ENCODE data around the gene NAV2.

NAV2 gene

DNA sequence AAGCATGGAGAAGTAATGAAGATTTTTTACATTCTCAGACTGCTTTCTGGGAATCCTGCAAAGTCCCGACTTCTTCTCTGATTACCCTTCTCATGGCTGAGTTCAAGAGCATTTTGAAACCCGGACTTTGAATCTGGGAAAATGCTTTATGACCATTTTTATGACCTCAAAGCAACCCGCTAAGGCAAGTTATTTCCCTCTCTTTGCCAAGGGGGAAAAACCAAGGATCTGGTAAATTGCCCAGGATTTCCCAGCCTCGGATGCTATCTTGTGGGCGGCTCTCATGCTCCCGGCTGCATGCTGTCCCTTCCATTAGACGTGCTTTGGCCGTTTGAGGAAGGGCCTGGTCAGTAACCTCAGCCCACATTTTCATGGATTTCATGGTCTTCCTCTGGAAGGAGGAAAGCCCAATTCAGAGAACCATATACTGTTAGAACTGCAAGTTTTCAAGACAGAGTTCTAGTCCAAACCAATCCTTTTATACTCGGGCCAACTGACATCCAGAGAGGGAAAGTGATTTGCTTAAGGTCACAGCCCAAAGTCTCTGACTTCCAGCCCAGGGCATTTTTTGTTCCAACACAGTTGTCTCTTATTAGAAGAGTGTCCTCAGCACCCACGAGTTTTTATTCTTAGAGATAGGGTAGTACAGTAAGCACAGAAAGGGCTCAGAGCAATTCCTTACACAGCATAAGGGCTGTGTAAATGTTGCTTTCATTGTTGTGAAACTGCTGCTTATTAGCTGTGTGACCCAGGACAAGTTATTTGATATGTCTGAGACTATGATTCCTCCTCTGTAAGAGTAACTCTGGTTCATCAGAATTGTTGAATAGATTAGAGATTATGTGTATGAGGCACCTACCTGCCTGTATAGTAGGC, 77.4 kb downstream of the NAV2 start:
- Histone ChIP-seq H3K9ac (ENCODE audit: low read depth, low read length) (no peak overlapping the region), H3K36me3 (ENCODE audit: insufficient read depth, low read length) (peaks cover 46% of the 10 kb centered on the region), H3K27me3 (ENCODE audit: control insufficient read depth, insufficient read depth, low read length) (no peaks in the 10 kb centered on the region), H3K4me3 (ENCODE audit: low read length) (no peak overlapping the region), H3K9me3 (replicated peaks; ENCODE audit: low read length) (no peaks in the 10 kb centered on the region), H3K4me2 (ENCODE audit: low read length) (no peak overlapping the region), H3K4me1 (ENCODE audit: control insufficient read depth, insufficient read depth, low read length) (peaks cover 12% of the 10 kb centered on the region)

DNA sequence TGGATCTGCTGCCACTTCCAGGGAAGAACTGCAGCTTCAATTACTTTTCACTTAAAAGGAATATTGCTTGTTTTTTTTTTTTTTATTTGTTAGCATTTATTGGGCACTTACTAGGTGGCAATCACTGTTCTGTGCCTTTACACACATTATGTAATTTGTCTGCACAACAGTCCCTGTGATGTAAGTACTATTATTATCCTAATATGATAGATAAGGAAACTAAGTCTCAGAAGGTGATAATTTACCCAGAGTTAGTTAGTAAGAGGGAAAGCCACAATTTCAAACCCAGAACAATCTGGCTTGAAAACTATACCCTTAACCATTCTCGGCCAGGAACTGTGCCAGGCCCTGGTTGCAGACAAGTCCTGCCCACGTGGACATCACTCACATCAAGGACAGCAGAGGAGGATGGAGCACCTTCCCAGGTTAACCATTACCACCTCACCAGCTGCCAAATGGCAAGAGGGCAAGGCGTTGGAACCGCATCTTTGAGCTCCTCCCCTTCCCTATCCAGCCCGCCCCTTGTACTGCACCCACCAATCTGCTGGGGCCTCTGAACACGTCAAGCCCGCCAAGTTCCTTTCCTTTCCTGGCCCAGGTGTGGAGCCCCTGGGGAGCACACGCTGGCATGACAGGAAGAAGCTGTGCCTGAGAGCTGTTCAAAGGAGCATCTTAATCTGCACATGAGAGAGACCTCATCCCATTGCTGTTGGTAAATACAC, 78.4 kb downstream of the NAV2 start:
- peaks cover 44% of the 10 kb centered on the region for H3K36me3 ChIP-seq (ENCODE audit: insufficient read depth, low read length)
- no peak overlapping the region for H3K4me2 ChIP-seq (ENCODE audit: low read length)
- no peak overlapping the region for H3K4me3 ChIP-seq (ENCODE audit: low read length)
- H3K27me3 ChIP-seq (ENCODE audit: control insufficient read depth, insufficient read depth, low read length) = no peaks in the 10 kb centered on the region
- no peaks in the 10 kb centered on the region for H3K9me3 ChIP-seq (replicated peaks; ENCODE audit: low read length)
- H3K9ac ChIP-seq (ENCODE audit: low read depth, low read length) = no peak overlapping the region
- peaks cover 12% of the 10 kb centered on the region for H3K4me1 ChIP-seq (ENCODE audit: control insufficient read depth, insufficient read depth, low read length)

DNA sequence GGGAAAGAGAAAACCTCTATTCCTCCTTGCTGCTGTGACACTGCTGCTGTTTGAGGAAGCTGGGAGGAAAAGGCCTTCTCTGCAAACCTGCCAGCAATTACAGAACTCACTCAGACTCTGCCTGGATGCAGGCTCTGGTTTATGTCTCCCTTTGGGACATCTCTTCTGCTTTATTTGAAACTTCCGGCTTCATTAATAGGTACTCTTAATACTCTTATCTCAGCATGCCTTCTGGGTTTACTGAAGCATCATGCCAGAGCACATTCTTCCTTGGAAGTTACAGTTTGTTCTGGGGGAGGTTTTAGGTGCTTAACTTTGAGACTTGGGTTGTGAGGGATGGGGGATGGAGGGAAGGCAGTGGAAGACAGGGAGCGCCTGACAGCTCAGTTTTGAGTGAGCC, 79.9 kb downstream of the NAV2 start:
- H3K9ac ChIP-seq (ENCODE audit: low read depth, low read length) = no peak overlapping the region
- no peak overlapping the region for H3K4me3 ChIP-seq (ENCODE audit: low read length)
- H3K36me3 ChIP-seq (ENCODE audit: insufficient read depth, low read length) = peaks cover 52% of the 10 kb centered on the region
- no peaks in the 10 kb centered on the region for H3K27me3 ChIP-seq (ENCODE audit: control insufficient read depth, insufficient read depth, low read length)
- no peak overlapping the region for H3K4me2 ChIP-seq (ENCODE audit: low read length)
- peaks cover 20% of the 10 kb centered on the region for H3K4me1 ChIP-seq (ENCODE audit: control insufficient read depth, insufficient read depth, low read length)
- no peaks in the 10 kb centered on the region for H3K9me3 ChIP-seq (replicated peaks; ENCODE audit: low read length)

DNA sequence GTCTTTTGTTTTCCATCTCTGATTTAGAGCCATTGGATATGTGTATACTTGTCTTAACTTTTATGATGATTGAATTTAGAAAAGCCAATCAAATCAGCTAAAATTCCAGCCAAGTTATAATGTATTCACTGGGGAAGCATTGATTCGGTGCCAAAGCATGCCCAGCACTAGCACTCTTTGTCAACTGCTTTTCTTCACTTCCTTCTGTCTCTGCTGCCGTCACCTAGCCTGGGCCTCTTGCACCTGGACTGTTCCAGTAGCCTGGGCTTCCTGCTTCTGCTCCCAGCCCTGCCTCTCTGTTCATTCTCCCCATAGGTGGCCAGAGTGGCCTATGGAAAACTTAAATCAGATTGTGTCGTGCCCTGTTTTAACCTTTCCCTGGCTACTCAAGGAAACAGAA, 80.7 kb downstream of the NAV2 start:
- Histone ChIP-seq H3K4me1 (ENCODE audit: control insufficient read depth, insufficient read depth, low read length) (peaks cover 26% of the 10 kb centered on the region), H3K36me3 (ENCODE audit: insufficient read depth, low read length) (peaks cover 60% of the 10 kb centered on the region), H3K27me3 (ENCODE audit: control insufficient read depth, insufficient read depth, low read length) (no peaks in the 10 kb centered on the region), H3K4me2 (ENCODE audit: low read length) (no peak overlapping the region), H3K9me3 (replicated peaks; ENCODE audit: low read length) (no peaks in the 10 kb centered on the region), H3K4me3 (ENCODE audit: low read length) (no peak overlapping the region), H3K9ac (ENCODE audit: low read depth, low read length) (no peak overlapping the region)

DNA sequence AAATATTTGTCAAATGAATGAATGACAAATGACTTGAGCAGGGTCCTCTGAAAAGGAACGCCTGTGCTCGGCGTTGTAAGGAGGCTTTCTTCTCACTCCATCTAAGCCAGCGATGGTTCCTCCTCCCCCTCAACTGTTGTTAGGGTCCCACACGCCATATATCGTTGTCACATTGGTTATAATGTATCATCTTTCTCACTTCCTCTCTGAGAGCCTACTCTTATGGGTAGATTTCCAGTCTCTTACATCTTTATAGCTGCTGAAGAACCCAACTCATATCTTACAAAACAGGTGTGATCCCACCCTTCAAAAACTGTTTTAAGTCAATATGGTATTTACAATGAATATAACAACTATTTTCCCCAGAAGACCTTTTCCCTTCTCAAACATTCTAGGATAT, 81.5 kb downstream of the NAV2 start:
- no peak overlapping the region for H3K4me3 ChIP-seq (ENCODE audit: low read length)
- no peak overlapping the region for H3K9ac ChIP-seq (ENCODE audit: low read depth, low read length)
- peaks cover 68% of the 10 kb centered on the region for H3K36me3 ChIP-seq (ENCODE audit: insufficient read depth, low read length)
- H3K4me1 ChIP-seq (ENCODE audit: control insufficient read depth, insufficient read depth, low read length) = peaks cover 26% of the 10 kb centered on the region
- H3K4me2 ChIP-seq (ENCODE audit: low read length) = no peak overlapping the region
- H3K27me3 ChIP-seq (ENCODE audit: control insufficient read depth, insufficient read depth, low read length) = no peaks in the 10 kb centered on the region
- no peaks in the 10 kb centered on the region for H3K9me3 ChIP-seq (replicated peaks; ENCODE audit: low read length)

DNA sequence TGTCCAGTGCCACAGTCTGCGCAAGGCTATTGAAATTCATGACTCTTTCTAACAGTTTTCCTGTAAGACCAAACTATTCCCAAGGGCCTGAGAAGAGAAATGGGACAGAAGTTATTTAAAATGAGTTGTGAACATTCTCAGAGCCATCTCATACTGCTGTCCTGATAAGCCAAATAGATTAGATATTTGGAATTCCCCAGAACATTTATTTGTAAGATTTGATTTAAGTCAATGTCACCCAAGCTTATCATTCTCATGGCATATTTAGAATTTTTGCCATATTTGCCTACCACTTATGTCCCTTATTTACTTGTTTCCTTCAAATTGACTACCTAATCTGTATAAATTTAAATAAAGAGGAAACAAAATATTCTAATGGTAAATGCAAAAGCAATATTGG, 82.4 kb downstream of the NAV2 start:
- Histone ChIP-seq H3K9me3 (replicated peaks; ENCODE audit: low read length) (no peaks in the 10 kb centered on the region), H3K9ac (ENCODE audit: low read depth, low read length) (no peak overlapping the region), H3K4me3 (ENCODE audit: low read length) (no peak overlapping the region), H3K27me3 (ENCODE audit: control insufficient read depth, insufficient read depth, low read length) (no peaks in the 10 kb centered on the region), H3K4me1 (ENCODE audit: control insufficient read depth, insufficient read depth, low read length) (peaks cover 23% of the 10 kb centered on the region), H3K4me2 (ENCODE audit: low read length) (no peak overlapping the region), H3K36me3 (ENCODE audit: insufficient read depth, low read length) (peaks cover 72% of the 10 kb centered on the region)

DNA sequence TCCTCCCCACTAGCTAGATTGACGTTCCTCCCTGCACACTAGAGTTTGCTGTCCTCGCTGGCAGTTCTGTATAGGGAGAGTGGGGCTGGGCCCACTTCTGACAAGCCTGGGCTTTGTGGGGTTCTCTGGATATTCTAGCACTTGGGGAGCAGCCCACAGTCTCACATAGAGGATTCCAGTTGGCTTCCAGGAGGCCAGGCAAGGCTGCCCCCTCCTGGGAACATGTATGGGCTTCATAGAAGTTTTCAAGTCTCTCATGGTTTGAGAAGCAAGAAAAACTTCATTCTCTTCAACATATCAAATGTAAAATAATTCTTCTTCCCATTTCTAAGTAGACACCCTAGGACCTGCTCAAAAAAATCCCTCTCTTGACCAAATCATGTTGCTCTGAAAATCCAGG, 87.5 kb downstream of the NAV2 start:
- Histone ChIP-seq H3K9ac (ENCODE audit: low read depth, low read length) (no peak overlapping the region), H3K4me2 (ENCODE audit: low read length) (no peak overlapping the region), H3K27me3 (ENCODE audit: control insufficient read depth, insufficient read depth, low read length) (no peaks in the 10 kb centered on the region), H3K9me3 (replicated peaks; ENCODE audit: low read length) (no peaks in the 10 kb centered on the region), H3K36me3 (ENCODE audit: insufficient read depth, low read length) (peaks cover 44% of the 10 kb centered on the region), H3K4me1 (ENCODE audit: control insufficient read depth, insufficient read depth, low read length) (peaks cover 47% of the 10 kb centered on the region), H3K4me3 (ENCODE audit: low read length) (no peak overlapping the region)

DNA sequence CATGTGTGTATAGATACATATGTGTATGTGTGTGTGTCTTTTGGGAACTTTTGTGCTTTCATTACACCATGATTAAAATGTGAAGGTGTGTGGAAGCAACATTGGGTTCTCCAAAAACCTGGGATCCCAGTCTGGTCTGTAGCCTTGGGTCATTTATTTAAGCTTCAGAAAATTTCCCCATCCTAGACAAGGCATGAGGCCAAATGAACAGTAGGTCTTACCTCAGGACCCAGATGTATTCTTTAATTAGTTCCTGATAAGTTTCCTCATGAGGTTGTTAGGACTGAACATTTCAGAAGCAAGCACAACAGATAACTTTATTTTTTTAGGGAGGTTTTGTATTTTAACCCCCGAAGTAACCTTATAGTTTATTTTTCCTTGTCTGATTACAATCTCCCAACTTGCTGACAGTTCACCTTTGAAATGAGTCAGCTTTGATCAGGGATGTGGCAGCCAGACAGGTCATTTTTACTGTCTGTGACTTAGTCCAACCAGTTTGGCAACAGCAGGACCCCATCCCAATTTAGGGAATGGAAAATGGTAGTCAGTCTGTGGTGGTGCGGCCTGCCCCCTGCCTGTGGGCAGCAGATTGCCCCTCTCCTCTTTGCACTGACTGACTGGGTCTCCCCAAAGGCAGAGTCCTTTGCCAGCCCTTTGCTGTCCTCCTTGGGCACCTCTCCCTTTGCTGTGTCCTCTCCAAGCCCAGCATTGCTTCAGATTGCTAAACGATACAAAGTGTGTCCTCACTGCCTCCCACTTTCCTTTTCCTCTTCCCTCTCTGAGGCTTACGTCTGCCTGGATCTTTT, 88.3 kb downstream of the NAV2 start:
- H3K4me3 ChIP-seq (ENCODE audit: low read length) = no peak overlapping the region
- H3K4me1 ChIP-seq (ENCODE audit: control insufficient read depth, insufficient read depth, low read length) = peaks cover 47% of the 10 kb centered on the region
- H3K9ac ChIP-seq (ENCODE audit: low read depth, low read length) = no peak overlapping the region
- H3K36me3 ChIP-seq (ENCODE audit: insufficient read depth, low read length) = peaks cover 51% of the 10 kb centered on the region
- no peak overlapping the region for H3K4me2 ChIP-seq (ENCODE audit: low read length)
- no peaks in the 10 kb centered on the region for H3K9me3 ChIP-seq (replicated peaks; ENCODE audit: low read length)
- no peaks in the 10 kb centered on the region for H3K27me3 ChIP-seq (ENCODE audit: control insufficient read depth, insufficient read depth, low read length)

DNA sequence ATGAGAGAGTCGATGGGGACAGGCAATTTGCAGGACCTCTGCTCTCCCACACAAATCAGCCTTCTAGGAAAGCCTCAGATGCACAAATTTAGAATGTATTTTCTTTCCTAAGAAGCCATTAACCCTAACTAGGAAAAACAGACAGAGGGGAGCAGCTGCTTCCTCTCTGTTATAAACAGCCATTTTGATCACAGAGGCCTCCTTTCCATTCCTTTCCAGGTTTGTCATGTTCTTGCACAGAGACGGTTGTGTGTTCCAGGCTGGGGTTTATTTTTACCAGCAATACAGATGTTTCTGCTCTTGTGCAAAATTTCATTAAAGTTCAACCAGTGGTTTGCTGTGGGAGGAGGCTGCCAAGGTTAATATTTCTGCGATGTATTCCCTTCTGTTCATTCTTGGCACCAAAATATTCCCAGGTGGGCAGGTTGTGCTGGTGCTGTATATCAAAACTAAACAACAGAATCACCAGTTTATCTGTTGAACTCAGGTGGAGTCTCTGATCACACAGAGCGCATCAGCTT, 90.2 kb downstream of the NAV2 start:
- Histone ChIP-seq H3K27me3 (ENCODE audit: control insufficient read depth, insufficient read depth, low read length) (no peaks in the 10 kb centered on the region), H3K36me3 (ENCODE audit: insufficient read depth, low read length) (peaks cover 45% of the 10 kb centered on the region), H3K4me3 (ENCODE audit: low read length) (no peak overlapping the region), H3K4me1 (ENCODE audit: control insufficient read depth, insufficient read depth, low read length) (peaks cover 36% of the 10 kb centered on the region), H3K9ac (ENCODE audit: low read depth, low read length) (no peak overlapping the region), H3K9me3 (replicated peaks; ENCODE audit: low read length) (no peaks in the 10 kb centered on the region), H3K4me2 (ENCODE audit: low read length) (no peak overlapping the region)

DNA sequence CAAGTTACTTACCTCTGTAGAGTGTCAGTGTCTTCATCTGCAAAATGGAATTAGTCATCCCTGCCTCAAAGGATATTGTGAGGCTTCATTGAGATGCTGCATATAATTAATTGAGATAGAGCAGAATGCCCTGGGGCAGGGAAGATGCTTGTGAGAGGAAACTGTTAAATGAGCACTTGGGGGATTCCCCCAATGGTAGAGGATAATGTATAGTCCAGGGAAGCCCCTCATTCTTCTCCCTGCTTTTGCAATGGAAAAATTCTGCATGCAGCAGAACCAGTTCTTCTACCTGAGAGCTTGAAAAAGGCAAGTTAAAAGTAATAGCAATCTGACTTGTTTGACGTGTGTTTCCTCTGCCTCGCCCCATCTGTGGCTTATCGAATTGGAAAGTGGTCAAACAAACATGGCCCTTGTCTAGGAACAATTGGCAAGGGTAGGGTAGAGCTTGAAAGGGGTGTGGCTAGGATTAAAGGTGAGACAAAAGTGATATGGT, 90.9 kb downstream of the NAV2 start:
- Histone ChIP-seq H3K4me1 (ENCODE audit: control insufficient read depth, insufficient read depth, low read length) (peaks cover 34% of the 10 kb centered on the region), H3K9me3 (replicated peaks; ENCODE audit: low read length) (no peaks in the 10 kb centered on the region), H3K9ac (ENCODE audit: low read depth, low read length) (no peak overlapping the region), H3K27me3 (ENCODE audit: control insufficient read depth, insufficient read depth, low read length) (no peaks in the 10 kb centered on the region), H3K4me2 (ENCODE audit: low read length) (no peak overlapping the region), H3K4me3 (ENCODE audit: low read length) (no peak overlapping the region), H3K36me3 (ENCODE audit: insufficient read depth, low read length) (peaks cover 38% of the 10 kb centered on the region)

DNA sequence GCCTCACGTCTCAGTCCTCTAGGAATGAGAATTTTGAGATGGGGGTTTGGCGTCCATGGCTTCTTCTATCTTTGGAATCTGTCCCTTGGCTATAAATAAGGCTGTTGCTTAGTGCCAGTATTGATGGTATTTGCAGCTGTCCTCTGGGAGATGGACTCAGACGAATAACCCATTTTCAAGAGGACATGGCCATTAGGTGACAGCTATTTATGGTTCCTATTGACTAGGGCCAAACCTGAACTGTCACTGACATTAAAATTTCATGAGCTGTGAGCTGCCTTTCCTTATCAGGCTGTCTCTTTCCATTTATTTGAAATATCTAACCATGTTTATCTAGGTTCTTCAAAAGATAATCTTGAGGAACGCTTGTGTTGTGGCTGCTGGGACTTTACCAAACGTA, 92.7 kb downstream of the NAV2 start:
- H3K27me3 ChIP-seq (ENCODE audit: control insufficient read depth, insufficient read depth, low read length) = no peaks in the 10 kb centered on the region
- peaks cover 33% of the 10 kb centered on the region for H3K36me3 ChIP-seq (ENCODE audit: insufficient read depth, low read length)
- no peaks in the 10 kb centered on the region for H3K9me3 ChIP-seq (replicated peaks; ENCODE audit: low read length)
- no peak overlapping the region for H3K4me2 ChIP-seq (ENCODE audit: low read length)
- peaks cover 27% of the 10 kb centered on the region for H3K4me1 ChIP-seq (ENCODE audit: control insufficient read depth, insufficient read depth, low read length)
- no peak overlapping the region for H3K9ac ChIP-seq (ENCODE audit: low read depth, low read length)
- no peak overlapping the region for H3K4me3 ChIP-seq (ENCODE audit: low read length)

Measured in skeletal muscle satellite cell (primary cell).